Peyer's patch (tissue), 4 donors: Measurements from ENCODE around the gene EHMT2. TPM values are rescaled to one million over a fixed set of nuclear protein-coding genes. Genes with fewer than 3 reads are reported as not detected.
A peak's percentile ranks its signal among the peaks of the same experiment; 100 is the strongest.
"Not testable (repeated sequence)": the region's sequence is repeated elsewhere in the genome, so short reads cannot be mapped to it uniquely, and the experiment has no call there.

Experiments used
- DNase-seq, 3 donors: peaks; one replicate each; pipeline ENCODE4 v3.0.0-alpha.2; 2017 to 2019
- H3K27ac ChIP-seq, 4 donors: fragments of 200-600 bp; sonication (generic); one replicate each; pipeline ENCODE4 v1.5.1; 2016 to 2019
- H3K27me3 ChIP-seq, 2 donors: fragments of 200-600 bp; sonication (generic); one replicate each; pipeline ENCODE4 v1.5.1; 2019
- H3K36me3 ChIP-seq, 3 donors: fragments of 200-600 bp; sonication (generic); one replicate each; pipeline ENCODE4 v1.5.1; 2016 to 2019
- H3K4me1 ChIP-seq, 4 donors: fragments of 200-600 bp; sonication (generic); one replicate each; pipeline ENCODE4 v1.5.1; 2016 to 2019
- H3K4me3 ChIP-seq, 4 donors: fragments of 200-600 bp; sonication (generic); 1 replicate in 3 of 4; 2 replicates in 1 of 4; pipeline ENCODE4 v1.5.1; 2016 to 2019; ENCODE audit warnings: mild to moderate bottlenecking in 1 of 4
- H3K9me3 ChIP-seq, 4 donors: fragments of 200-600 bp; sonication (generic); one replicate each; pipeline ENCODE4 v1.5.1; 2016 to 2019; ENCODE audit warnings: mild to moderate bottlenecking in 1 of 4
- CTCF ChIP-seq, 6 experiments: fragments of 450-650 bp in 4 of 6; fragments of 200-600 bp in 2 of 6; sonication (generic) in 1 of 6; IDR thresholded peaks; one replicate each; pipeline ENCODE4 v1.5.1; 2017 to 2019; ENCODE audit warnings: antibody characterized with exemption in 6 of 6, mild to moderate bottlenecking in 3 of 6, moderate library complexity in 1 of 6
- POLR2A ChIP-seq, 2 donors: fragments of 450-650 bp; IDR thresholded peaks; one replicate each; pipeline ENCODE4 v1.5.1; 2017; ENCODE audit warnings: antibody characterized with exemption in 2 of 2, mild to moderate bottlenecking in 2 of 2, moderate library complexity in 2 of 2
- total RNA-seq, 4 donors: library from RNA; depleted of rRNA; stranded (reverse); fragments of >200 nt; gene quantifications; one replicate each; pipeline ENCODE4 v1.1.0, GENCODE V29; 2016

The EHMT2 gene
- total RNA-seq, 4 donors from 2014 or later = 25.0 to 75.1 (median 50.6) TPM

- Histone ChIP-seq H3K4me1 (no peaks in the 10 kb centered on the region), H3K27ac (peak overlapping the region in 1 of 4 donors; percentile 10), H3K27me3 (no peaks in the 10 kb centered on the region), H3K4me3 (no peak overlapping the region), H3K9me3 (no peaks in the 10 kb centered on the region), H3K36me3 (no peaks in the 10 kb centered on the region)
- DNase-seq = no peak
- TF ChIP-seq POLR2A (IDR thresholded peaks at IDR 0.05) (no peak), CTCF (IDR thresholded peaks at IDR 0.05) (no peak)
These were observed 14.5 kb upstream of the EHMT2 start for GRCh38 chr6:31911826-31912585.

- DNase-seq, H3K27ac ChIP-seq, H3K27me3 ChIP-seq, H3K4me1 ChIP-seq, H3K4me3 ChIP-seq, H3K9me3 ChIP-seq, H3K36me3 ChIP-seq: not testable (repeated sequence)
These were observed 11.8 kb upstream of the EHMT2 start for GRCh38 chr6:31909298-31909697.

- Histone ChIP-seq H3K9me3 (no peaks in the 10 kb centered on the region), H3K27me3 (no peaks in the 10 kb centered on the region), H3K4me3 (no peak overlapping the region), H3K27ac (no peak overlapping the region), H3K36me3 (no peaks in the 10 kb centered on the region), H3K4me1 (no peaks in the 10 kb centered on the region)
- no peak for DNase-seq
- TF ChIP-seq CTCF (IDR thresholded peaks at IDR 0.05) = no peak
- TF ChIP-seq POLR2A (IDR thresholded peaks at IDR 0.05) = no peak
These were observed 11.3 kb upstream of the EHMT2 start for GRCh38 chr6:31908791-31909190.

- not testable (repeated sequence) for H3K4me3 ChIP-seq, H3K27me3 ChIP-seq, H3K27ac ChIP-seq, H3K4me1 ChIP-seq, DNase-seq, H3K9me3 ChIP-seq, H3K36me3 ChIP-seq
These were observed 10.8 kb upstream of the EHMT2 start for GRCh38 chr6:31908255-31908654.

- H3K27ac ChIP-seq = no peak overlapping the region
- no peaks in the 10 kb centered on the region for H3K9me3 ChIP-seq
- TF ChIP-seq CTCF (IDR thresholded peaks at IDR 0.05) (no peak), POLR2A (IDR thresholded peaks at IDR 0.05) (no peak)
- H3K4me1 ChIP-seq = peaks cover 0 to 10% (median 2%) of the 10 kb centered on the region in 4 donors
- H3K36me3 ChIP-seq = no peaks in the 10 kb centered on the region
- no peak overlapping the region for H3K4me3 ChIP-seq
- DNase-seq = no peak
- H3K27me3 ChIP-seq = no peaks in the 10 kb centered on the region
These were observed 9.8 kb upstream of the EHMT2 start for GRCh38 chr6:31907158-31907813.

- not testable (repeated sequence) for H3K27me3 ChIP-seq, H3K4me1 ChIP-seq, H3K27ac ChIP-seq, H3K9me3 ChIP-seq, DNase-seq, H3K4me3 ChIP-seq, H3K36me3 ChIP-seq
These were observed 9.2 kb upstream of the EHMT2 start for GRCh38 chr6:31906727-31907126.

GRCh38 chr6:31906122-31906521, 8.6 kb upstream of the EHMT2 start:
- no peak for DNase-seq
- H3K4me1 ChIP-seq = peaks cover 0 to 14% (median 5%) of the 10 kb centered on the region in 4 donors
- H3K27me3 ChIP-seq = no peaks in the 10 kb centered on the region
- H3K27ac ChIP-seq = no peak overlapping the region
- H3K9me3 ChIP-seq = no peaks in the 10 kb centered on the region
- no peak for TF ChIP-seq CTCF (IDR thresholded peaks at IDR 0.05)
- no peak for TF ChIP-seq POLR2A (IDR thresholded peaks at IDR 0.05)
- no peak overlapping the region for H3K4me3 ChIP-seq
- H3K36me3 ChIP-seq = no peaks in the 10 kb centered on the region
